A549 (cell line): ENCODE measurements around the gene C20orf173.

Source experiments
- CHD2 ChIP-seq: fragments of 150-350 bp; IDR thresholded peaks from 2 replicates; pipeline ENCODE4 v1.6.1; 2014; ENCODE audit warnings: low read length; ENCODE audit not compliant: partially characterized antibody
- CTCF ChIP-seq: fragments of >200 bp; sonication (Bioruptor Twin); formaldehyde crosslinking; IDR thresholded peaks from 3 replicates; pipeline ENCODE4 v1.5.1; 2016
- ESRRA ChIP-seq: fragments of 150-350 bp; IDR thresholded peaks from 2 replicates; pipeline ENCODE4 v1.6.1; 2014; ENCODE audit warnings: mild to moderate bottlenecking, low read length, borderline replicate concordance
- JUNB ChIP-seq: fragments of >200 bp; sonication (Bioruptor Twin); formaldehyde crosslinking; IDR thresholded peaks from 2 replicates; pipeline ENCODE4 v1.6.1; 2016
- PHF8 ChIP-seq: fragments of 200-600 bp; sonication (generic); IDR thresholded peaks from 2 replicates; pipeline ENCODE4 v1.6.1; 2016; ENCODE audit warnings: low read depth, mild to moderate bottlenecking, antibody characterized with exemption, moderate library complexity, borderline replicate concordance
- POLR2A ChIP-seq: IDR thresholded peaks from 2 replicates; pipeline ENCODE4 v1.6.1; 2012; ENCODE audit warnings: mild to moderate bottlenecking, low read length
- REST ChIP-seq: fragments of 200-600 bp; sonication (generic); IDR thresholded peaks from 2 replicates; pipeline ENCODE4 v1.6.1; 2016; ENCODE audit warnings: antibody characterized with exemption, mild to moderate bottlenecking, moderate library complexity

- TF ChIP-seq CTCF (no peak), POLR2A (no peak), PHF8 (no peak), JUNB (no peak), ESRRA (no peak), REST (no peak), CHD2 (no peak)
These were observed at the start of gene C20orf173 for GRCh38 chr20:35529552-35529951.
